Ovary (tissue), 9 donors: ENCODE measurements around the gene ARHGEF19. TPM values are rescaled to one million over a fixed set of nuclear protein-coding genes. Genes with fewer than 3 reads are reported as not detected.

Experiments used
- DNase-seq, 5 donors: peaks; one replicate each; pipeline ENCODE4 v3.0.0-alpha.2; 2019 to 2020
- H3K27ac ChIP-seq, 2 donors: fragments of 200-600 bp; one replicate each; pipeline versions ENCODE4 v1.5.1 to v1.8.0; 2019 to 2022
- H3K27me3 ChIP-seq: fragments of 200-600 bp; one replicate; pipeline ENCODE4 v1.8.0; 2022
- H3K36me3 ChIP-seq: fragments of 200-600 bp; sonication (generic); one replicate; pipeline ENCODE4 v1.5.1; 2019
- H3K4me1 ChIP-seq: one replicate; pipeline ENCODE4 v1.8.1; 2013; ENCODE audit warnings: mild to moderate bottlenecking, moderate library complexity; ENCODE audit not compliant: insufficient read depth
- H3K4me3 ChIP-seq: fragments of 200-600 bp; sonication (generic); one replicate; pipeline ENCODE4 v1.5.1; 2017
- H3K9me3 ChIP-seq, 2 donors: fragments of 200-600 bp in 1 of 2; sonication (generic) in 1 of 2; one replicate each; pipeline versions ENCODE4 v1.5.1 to v1.8.1; 2013 to 2019; ENCODE audit warnings: mild to moderate bottlenecking in 1 of 2, moderate library complexity in 1 of 2
- CTCF ChIP-seq, 3 donors: fragments of 450-650 bp in 2 of 3; fragments of 200-600 bp in 1 of 3; IDR thresholded peaks; one replicate each; pipeline versions ENCODE4 v1.5.1 to v1.8.0; 2016 to 2022; ENCODE audit warnings: antibody characterized with exemption in 3 of 3, mild to moderate bottlenecking in 1 of 3
- EP300 ChIP-seq: sonication (generic); formaldehyde crosslinking; IDR thresholded peaks from one replicate; pipeline ENCODE4 v1.6.1; 2017; ENCODE audit warnings: antibody characterized with exemption
- POLR2A ChIP-seq: fragments of 450-650 bp; IDR thresholded peaks from one replicate; pipeline ENCODE4 v1.6.1; 2017; ENCODE audit warnings: antibody characterized with exemption, mild to moderate bottlenecking, moderate library complexity
- WGBS, 3 donors: extraction: QIAGEN DNeasy Blood & Tissue Kit in 1 of 3; methylation state at CpG; one replicate each; pipeline versions ENCODE4 v1.1.5 to v1.1.7; 2013 to 2017; 5-methylcytosine and 5-hydroxymethylcytosine counted together
- intact Hi-C, 4 donors: fragments of 100-400 bp; cut with DNase I; formaldehyde crosslinking; loops; one replicate each; pipeline versions ENCODE4 v1.11.0 to v1.15.1; 2022 to 2023
- polyA plus RNA-seq, 2 donors: library from polyadenylated mRNA; stranded (reverse); fragments of 200-250 nt in 1 of 2; fragments of 350-450 nt in 1 of 2; fragmentation: Illumina TruSeq in 1 of 2; extraction: RNeasy Lipid Tissue Mini Kit (QIAGEN cat#74804) in 1 of 2; gene quantifications; one replicate each; pipeline ENCODE4 v1.2.3, GENCODE V29; 2013 to 2014
- total RNA-seq, 7 donors: library from RNA; depleted of rRNA in 2 of 7; stranded (reverse); fragments of >200 nt in 2 of 7; fragmentation: NEBNext Ultra II Directional in 3 of 7; extraction: Animal tissue kit (Norgen Biotek cat#: 25700) in 3 of 7; gene quantifications; one replicate each; pipeline versions ENCODE4 v1.1.0 to v1.2.4, GENCODE V29; 2016 to 2023
- donor health status: DM: no; HTN: no; CAD: no; lungs with moderate emphysema.
- donor health status: DM: no; HTN: no; CAD: no.
- donor health status: Bipolar disorder and iron deficiency.
- donor health status: DM: yes; HTN: yes; CAD: no.
- donor health status: DM: no; HTN: no; CAD: no.
- donor health status: DM: yes; HTN: yes; CAD: no.

Gene ARHGEF19
- total and polyA plus RNA-seq, 9 donors = 2.3 to 30.4 (median 14.6) TPM

- no peak for TF ChIP-seq POLR2A
- no peak for TF ChIP-seq EP300
- TF ChIP-seq CTCF (IDR thresholded peaks at IDR 0.05) = no peak
- no peak overlapping the region for H3K27ac ChIP-seq
- no peaks in the 10 kb centered on the region for H3K9me3 ChIP-seq
- H3K4me3 ChIP-seq = no peak overlapping the region
- H3K4me1 ChIP-seq = peaks cover 2% of the 10 kb centered on the region
- intact Hi-C loops = no loop called here
- no peaks in the 10 kb centered on the region for H3K36me3 ChIP-seq
- H3K27me3 ChIP-seq = no peaks in the 10 kb centered on the region
- 54 to 66% (median 61%) methylated on average over 3 of the region's 3 CpGs for WGBS, 3 donors
- no peak for DNase-seq
Observed at GRCh38 chr1:16213013-16213412, 561 bp upstream of the ARHGEF19 start.

DNA sequence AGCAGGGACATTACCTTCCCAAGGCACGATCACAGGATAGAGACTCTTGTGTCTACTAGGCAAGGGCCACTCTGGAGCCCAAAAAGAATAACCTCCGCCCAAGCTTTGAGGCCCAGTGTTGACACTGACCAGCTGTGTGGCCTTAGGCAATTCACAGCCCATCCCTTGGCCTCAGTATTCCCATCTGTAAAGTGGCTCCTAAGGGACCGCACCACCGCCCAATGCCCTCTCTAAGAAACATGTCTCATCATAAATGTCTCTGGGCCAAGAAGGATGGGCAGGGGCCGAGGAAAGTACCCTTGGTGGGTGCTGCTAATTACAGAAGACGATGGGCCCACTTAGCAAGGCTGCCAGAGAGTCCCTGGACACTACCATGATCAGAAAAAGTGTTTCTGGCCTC, 628 bp downstream of the ARHGEF19 start:
- Histone ChIP-seq H3K36me3 (no peaks in the 10 kb centered on the region), H3K4me3 (no peak overlapping the region), H3K27me3 (no peaks in the 10 kb centered on the region), H3K4me1 (peaks cover under 1% of the 10 kb centered on the region), H3K9me3 (no peaks in the 10 kb centered on the region), H3K27ac (no peak overlapping the region)
- TF ChIP-seq CTCF (IDR thresholded peaks at IDR 0.05) = no peak
- TF ChIP-seq POLR2A = no peak
- no peak for TF ChIP-seq EP300
- no peak for DNase-seq
- intact Hi-C loops = no loop called here
- 90 to 91% (median 90%) methylated on average over 6 of the region's 6 CpGs for WGBS, 3 donors

DNA sequence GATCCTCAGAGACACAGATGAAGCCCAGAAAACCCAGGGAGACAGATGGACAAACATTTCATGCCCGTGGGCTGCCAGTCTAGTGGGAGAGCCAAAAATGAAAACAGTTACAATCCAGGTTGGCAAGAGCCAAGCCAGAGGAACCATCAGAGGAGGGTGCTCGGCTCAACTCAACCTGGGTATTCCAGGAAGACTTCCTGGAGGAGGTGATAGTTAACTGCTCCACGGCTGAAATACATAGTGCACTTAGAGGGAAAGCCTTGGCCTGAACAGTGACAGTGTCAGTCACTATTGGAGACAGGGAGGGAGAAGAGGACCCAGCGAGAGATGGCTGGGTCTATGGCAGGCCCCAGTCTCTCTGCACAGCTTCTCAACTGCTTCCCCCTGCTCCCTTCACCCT, 1.9 kb downstream of the ARHGEF19 start:
- Histone ChIP-seq H3K9me3 (no peaks in the 10 kb centered on the region), H3K36me3 (no peaks in the 10 kb centered on the region), H3K27me3 (no peaks in the 10 kb centered on the region), H3K27ac (no peak overlapping the region), H3K4me3 (no peak overlapping the region), H3K4me1 (peaks cover 5% of the 10 kb centered on the region)
- TF ChIP-seq EP300 (no peak), POLR2A (no peak), CTCF (IDR thresholded peaks at IDR 0.05) (no peak)
- intact Hi-C loops = no loop called here
- no peak for DNase-seq
- 82 to 91% (median 86%) methylated on average over 4 of the region's 4 CpGs for WGBS, 3 donors

DNA sequence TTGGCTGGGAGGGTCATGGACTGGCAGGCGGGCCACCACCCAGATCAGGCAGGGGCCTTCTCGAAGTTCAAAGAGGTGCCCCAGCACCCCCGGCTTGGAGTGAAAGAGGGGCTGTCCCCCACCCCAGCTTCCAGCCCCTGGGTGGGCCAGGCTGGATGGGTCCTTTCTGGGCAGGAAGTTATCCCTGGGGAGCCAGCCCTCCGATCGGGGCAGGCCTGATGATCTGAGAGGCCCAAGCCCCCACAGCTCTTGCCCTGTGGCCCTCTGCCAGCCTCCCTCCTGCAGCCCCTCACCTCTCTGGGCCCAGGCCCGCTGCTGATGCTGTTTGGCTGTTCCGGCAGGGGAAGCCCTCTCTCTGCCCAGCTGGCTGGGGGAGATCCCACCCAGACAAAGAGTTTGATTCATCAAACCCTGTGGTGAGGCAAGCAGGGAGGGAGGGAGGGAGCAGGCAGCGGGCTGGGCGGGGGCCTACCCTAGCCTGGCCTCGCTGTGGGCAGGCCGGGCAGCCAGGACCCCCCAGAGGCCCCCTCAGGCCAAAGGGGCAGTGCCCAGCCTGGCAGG, 2.5 kb downstream of the ARHGEF19 start:
- no peak overlapping the region for H3K4me3 ChIP-seq
- H3K9me3 ChIP-seq = no peaks in the 10 kb centered on the region
- WGBS, 3 donors = 71 to 87% (median 78%) methylated on average over 11 of the region's 11 CpGs
- H3K27me3 ChIP-seq = no peaks in the 10 kb centered on the region
- H3K27ac ChIP-seq = no peak overlapping the region
- H3K4me1 ChIP-seq = peaks cover 5% of the 10 kb centered on the region
- intact Hi-C loops = loop anchor here in 1 of 4 donors (10.0 kb wide), 1 partner anchor 155 kb away; the partner anchor contains the start of gene SZRD1
- TF ChIP-seq EP300 (no peak), POLR2A (no peak), CTCF (IDR thresholded peaks at IDR 0.05) (no peak)
- H3K36me3 ChIP-seq = no peaks in the 10 kb centered on the region
- no peak for DNase-seq
